Stomach (tissue), 4 donors: ENCODE measurements around the gene WASF1.

Experiments
- CTCF ChIP-seq, 7 experiments: fragments of 450-650 bp in 4 of 7; fragments of 200-600 bp in 3 of 7; sonication (generic) in 3 of 7; IDR thresholded peaks; one replicate each; pipeline ENCODE4 v1.5.1; 2016 to 2019; ENCODE audit warnings: antibody characterized with exemption in 7 of 7, control low read depth in 2 of 7, mild to moderate bottlenecking in 1 of 7
- POLR2A ChIP-seq, 4 donors: fragments of 450-650 bp; IDR thresholded peaks; one replicate each; pipeline ENCODE4 v1.6.1; 2016; ENCODE audit warnings: antibody characterized with exemption in 4 of 4, control low read depth in 2 of 4, mild to moderate bottlenecking in 1 of 4, moderate library complexity in 1 of 4

DNA sequence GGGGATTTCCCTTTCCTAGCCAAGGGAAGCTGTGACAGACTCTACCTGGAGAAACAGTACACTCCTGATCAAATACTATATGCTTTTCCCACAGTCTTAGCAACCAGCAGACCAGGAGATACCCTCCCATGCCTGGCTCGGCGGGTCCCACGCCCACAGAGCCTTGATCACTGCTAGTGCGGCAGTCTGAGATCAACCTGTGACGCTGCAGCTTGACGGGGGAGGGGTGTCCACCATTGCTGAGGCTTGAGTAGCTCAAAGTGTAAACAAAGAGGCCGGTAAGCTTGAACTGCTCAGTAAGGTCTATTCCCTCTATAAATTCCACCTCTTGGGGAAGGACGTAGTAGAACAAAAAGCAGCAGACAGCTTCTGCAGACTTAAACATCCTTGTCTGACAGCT is 63.2 kb downstream of the WASF1 start:
- TF ChIP-seq POLR2A (IDR thresholded peaks at IDR 0.05) (no peak), CTCF (IDR thresholded peaks at IDR 0.05) (no peak)
